Activated CD8-positive, alpha-beta T cell treated with anti-CD3 and anti-CD28 coated beads for 36 hours (primary cell): ENCODE measurements around the gene SDK2. TPM values are rescaled to one million over a fixed set of nuclear protein-coding genes. Genes with fewer than 3 reads are reported as not detected.

Experiments
- ATAC-seq: fragments of 200-7000 bp; cut with Tn5 transposase; one replicate; pipeline ENCODE4 v1.10.0; 2021; ENCODE audit warnings: mild to moderate bottlenecking, moderate library complexity
- CTCF ChIA-PET: fragments of 350-600 bp; sonication (Branson Sonifier 250); formaldehyde crosslinking; loops from one replicate; lab custom pipeline; 2021; ENCODE audit warnings: antibody characterized with exemption; lab: Charles Lee
- POLR2A ChIA-PET: fragments of 350-600 bp; sonication (Branson Sonifier 250); formaldehyde crosslinking; loops from one replicate; lab custom pipeline; 2021; ENCODE audit warnings: antibody characterized with exemption; lab: Charles Lee
- DNase-seq: peaks from one replicate; pipeline ENCODE4 v3.0.0-alpha.2; 2020
- H3K27ac Mint-ChIP-seq: one replicate; pipeline ENCODE4 v1.8.0; 2021; ENCODE audit warnings: mild to moderate bottlenecking, mixed read lengths
- H3K27me3 Mint-ChIP-seq: one replicate; pipeline ENCODE4 v1.8.0; 2021; ENCODE audit warnings: mixed read lengths
- H3K36me3 Mint-ChIP-seq: one replicate; pipeline ENCODE4 v1.8.0; 2021; ENCODE audit warnings: low read depth, mixed read lengths
- H3K4me1 Mint-ChIP-seq: one replicate; pipeline ENCODE4 v1.8.0; 2021; ENCODE audit warnings: low read depth, mixed read lengths
- H3K4me3 Mint-ChIP-seq: one replicate; pipeline ENCODE4 v1.8.0; 2021; ENCODE audit warnings: mild to moderate bottlenecking, moderate library complexity, mixed read lengths
- H3K9me3 Mint-ChIP-seq: one replicate; pipeline ENCODE4 v1.8.0; 2021; ENCODE audit warnings: mixed read lengths
- CTCF ChIP-seq: fragments of 200-600 bp; IDR thresholded peaks from one replicate; pipeline ENCODE4 v1.8.0; 2022; ENCODE audit warnings: antibody characterized with exemption, mild to moderate bottlenecking
- intact Hi-C: fragments of 100-400 bp; cut with micrococcal nuclease; formaldehyde crosslinking; loops from one replicate; pipeline ENCODE4 v1.10.0; 2022
- total RNA-seq, 2 experiments: library from RNA; stranded (reverse); gene quantifications; one replicate each; pipeline ENCODE4 v1.2.3, GENCODE V29; 2021

SDK2 gene
- total RNA-seq, 2 experiments from 2014 or later, result 3.2 to 3.3 TPM

DNA sequence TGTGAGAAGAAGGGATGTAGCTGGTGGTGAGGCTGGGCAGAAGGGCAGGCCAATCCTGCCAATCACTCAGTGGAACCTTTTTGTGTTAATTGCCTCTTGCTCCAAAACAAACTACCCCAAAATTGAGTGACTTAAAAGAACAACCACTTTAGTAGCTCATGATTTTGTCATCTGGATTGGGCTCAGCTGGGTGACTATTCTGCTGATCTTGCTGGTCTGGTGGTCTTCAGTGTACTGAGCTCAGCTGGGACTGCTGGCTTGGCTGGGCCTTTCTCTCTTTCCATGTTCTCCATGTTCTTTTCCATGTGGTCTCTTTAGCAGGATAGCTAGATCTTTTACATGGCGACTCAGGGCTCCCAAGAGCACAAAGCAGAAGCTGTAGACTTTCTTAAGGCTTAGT is 37.7 kb upstream of the SDK2 start:
- Mint-ChIP-seq H3K27me3 (peaks cover 2% of the 10 kb centered on the region), H3K4me1 (no peaks in the 10 kb centered on the region), H3K36me3 (peaks cover 4% of the 10 kb centered on the region), H3K4me3 (no peak overlapping the region), H3K9me3 (peaks cover 6% of the 10 kb centered on the region), H3K27ac (no peak overlapping the region)
- intact Hi-C loops, result no loop called here
- no peak for TF ChIP-seq CTCF
- CTCF ChIA-PET, result no interaction called here
- POLR2A ChIA-PET, result no interaction called here
- ATAC-seq, result no peak
- DNase-seq, result no peak

- peaks cover 6% of the 10 kb centered on the region for H3K9me3 Mint-ChIP-seq
- ChIA-PET POLR2A (no interaction called here), CTCF (no interaction called here)
- H3K36me3 Mint-ChIP-seq, result peaks cover 4% of the 10 kb centered on the region
- ATAC-seq (no peak), DNase-seq (no peak)
- no peaks in the 10 kb centered on the region for H3K4me1 Mint-ChIP-seq
- intact Hi-C loops, result no loop called here
- H3K27me3 Mint-ChIP-seq, result peaks cover 2% of the 10 kb centered on the region
- no peak for TF ChIP-seq CTCF
- no peak overlapping the region for H3K27ac Mint-ChIP-seq
- no peak overlapping the region for H3K4me3 Mint-ChIP-seq
Observed at GRCh38 chr17:73679476-73679875, 35.2 kb upstream of the SDK2 start.

DNA sequence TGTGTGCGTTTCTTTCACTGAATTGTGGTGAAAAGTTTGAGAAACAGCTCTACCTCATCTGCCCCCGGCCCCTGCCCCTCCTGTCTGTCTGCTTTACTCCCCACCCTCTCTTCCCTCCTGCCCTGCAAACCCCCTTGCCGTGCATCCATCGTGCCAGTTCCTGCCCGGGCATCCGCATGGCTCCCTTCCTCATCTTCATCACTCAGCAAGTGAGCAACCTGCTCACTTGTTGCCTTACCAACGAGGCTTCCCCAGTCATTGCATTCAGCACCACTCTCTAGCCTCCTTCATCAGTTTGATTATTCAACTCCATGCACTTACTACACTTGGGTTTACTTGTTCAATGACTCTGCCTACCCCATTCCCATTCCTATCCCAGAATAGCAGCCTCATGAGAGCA is 34.8 kb upstream of the SDK2 start:
- no peak for DNase-seq
- peaks cover 4% of the 10 kb centered on the region for H3K36me3 Mint-ChIP-seq
- peaks cover 2% of the 10 kb centered on the region for H3K27me3 Mint-ChIP-seq
- no peak overlapping the region for H3K27ac Mint-ChIP-seq
- POLR2A ChIA-PET, result no interaction called here
- TF ChIP-seq CTCF, result no peak
- H3K4me3 Mint-ChIP-seq, result no peak overlapping the region
- CTCF ChIA-PET, result no interaction called here
- H3K9me3 Mint-ChIP-seq, result peaks cover 6% of the 10 kb centered on the region
- no peak for ATAC-seq
- intact Hi-C loops, result no loop called here
- H3K4me1 Mint-ChIP-seq, result no peaks in the 10 kb centered on the region

DNA sequence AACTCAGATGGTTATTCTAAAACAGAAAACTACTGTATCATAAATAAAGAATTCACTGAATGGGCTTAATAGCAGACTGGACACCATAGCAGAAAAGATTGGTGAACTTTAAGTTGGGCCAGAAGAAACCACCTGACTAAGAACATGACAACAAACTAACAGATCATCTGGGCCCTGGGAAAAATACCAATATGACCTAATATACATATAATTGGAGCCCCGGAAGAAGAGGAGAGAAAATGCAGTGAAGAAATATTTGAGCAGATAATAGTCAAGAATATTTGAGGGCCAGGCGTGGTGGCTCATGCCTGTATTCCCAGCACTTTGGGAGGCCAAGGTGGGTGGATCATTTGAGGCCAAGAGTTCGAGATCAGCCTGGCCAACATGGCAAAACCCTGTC is 25.5 kb upstream of the SDK2 start:
- DNase-seq (no peak), ATAC-seq (no peak)
- Mint-ChIP-seq H3K27ac (no peak overlapping the region), H3K36me3 (no peaks in the 10 kb centered on the region), H3K9me3 (peaks cover 1% of the 10 kb centered on the region), H3K4me1 (peaks cover 22% of the 10 kb centered on the region), H3K27me3 (no peaks in the 10 kb centered on the region), H3K4me3 (no peak overlapping the region)
- no peak for TF ChIP-seq CTCF
- ChIA-PET POLR2A (no interaction called here), CTCF (no interaction called here)
- intact Hi-C loops, result no loop called here

GRCh38 chr17:73667181-73667959 is 23.1 kb upstream of the SDK2 start:
- ChIA-PET POLR2A (no interaction called here), CTCF (interaction anchor here (0.9 to 1.3 kb wide), 4 partner anchors 21 to 82 kb away, joined by 3 to 5 read pairs (median 3); no protein-coding TSS in a partner anchor)
- Mint-ChIP-seq H3K4me1 (peaks cover 22% of the 10 kb centered on the region), H3K27ac (peak overlapping the region; percentile 55), H3K4me3 (no peak overlapping the region), H3K27me3 (no peaks in the 10 kb centered on the region), H3K36me3 (no peaks in the 10 kb centered on the region), H3K9me3 (peaks cover 1% of the 10 kb centered on the region)
- DNase-seq (peak; percentile 53), ATAC-seq (peak; percentile 90)
- no peak for TF ChIP-seq CTCF
- intact Hi-C loops, result no loop called here
